ENCODE measurements around the gene TMEM120B.
A peak's percentile ranks its signal among the peaks of the same experiment; 100 is the strongest.
"Not testable (repeated sequence)": the region's sequence is repeated elsewhere in the genome, so short reads cannot be mapped to it uniquely, and the experiment has no call there.

Gene TMEM120B

GRCh38 chr12:121693155-121693687 lies 19.3 kb upstream of the TMEM120B start:
- Histone ChIP-seq H3K79me2 (ENCODE audit: low read length) (no peaks in the 10 kb centered on the region), H4K20me1 (ENCODE audit: insufficient read depth, low read length) (no peaks in the 10 kb centered on the region), H2AFZ (ENCODE audit: low read depth, low read length) (no peak overlapping the region), H3K9ac (ENCODE audit: low read length) (no peak overlapping the region), H3K36me3 (replicated peaks; ENCODE audit: low read depth, low read length) (no peaks in the 10 kb centered on the region), H3K4me2 (ENCODE audit: low read length) (no peak overlapping the region), H3K4me1 (ENCODE audit: low read length) (peaks cover 8% of the 10 kb centered on the region), H3K9me3 (ENCODE audit: insufficient read depth, low read length) (no peaks in the 10 kb centered on the region), H3K27ac (ENCODE audit: low read length) (no peak overlapping the region), H3K4me3 (ENCODE audit: low read length) (no peak overlapping the region), H3K27me3 (ENCODE audit: low read depth, low read length) (no peaks in the 10 kb centered on the region)
- TF ChIP-seq CTCF (IDR thresholded peaks at IDR 0.05; ENCODE audit: low read depth, low read length) (no peak), EZH2phosphoT487 (IDR thresholded peaks at IDR 0.05; ENCODE audit: low read depth) (no peak)

- peak overlapping the region; percentile 70; the same call in 1 of the 2 replicates for H2AFZ ChIP-seq (ENCODE audit: low read depth, low read length)
- H3K79me2 ChIP-seq (ENCODE audit: low read length), result no peaks in the 10 kb centered on the region
- H3K27ac ChIP-seq (ENCODE audit: low read length), result no peak overlapping the region
- peak; percentile 66 for TF ChIP-seq CTCF (IDR thresholded peaks at IDR 0.05; ENCODE audit: low read depth, low read length)
- no peak for TF ChIP-seq EZH2phosphoT487 (IDR thresholded peaks at IDR 0.05; ENCODE audit: low read depth)
- H3K4me3 ChIP-seq (ENCODE audit: low read length), result peak overlapping the region; percentile 24; the same call in 1 of the 2 replicates
- H3K9me3 ChIP-seq (ENCODE audit: insufficient read depth, low read length), result no peaks in the 10 kb centered on the region
- H3K36me3 ChIP-seq (replicated peaks; ENCODE audit: low read depth, low read length), result no peaks in the 10 kb centered on the region
- H3K9ac ChIP-seq (ENCODE audit: low read length), result no peak overlapping the region
- peak overlapping the region; percentile 49 for H3K4me2 ChIP-seq (ENCODE audit: low read length)
- H4K20me1 ChIP-seq (ENCODE audit: insufficient read depth, low read length), result no peaks in the 10 kb centered on the region
- no peaks in the 10 kb centered on the region for H3K4me1 ChIP-seq (ENCODE audit: low read length)
- H3K27me3 ChIP-seq (ENCODE audit: low read depth, low read length), result no peaks in the 10 kb centered on the region
These were observed 15.4 kb upstream of the TMEM120B start for GRCh38 chr12:121697093-121697698.

- H3K36me3 ChIP-seq (replicated peaks; ENCODE audit: low read depth, low read length); H3K4me3 ChIP-seq (ENCODE audit: low read length); H3K9ac ChIP-seq (ENCODE audit: low read length); H4K20me1 ChIP-seq (ENCODE audit: insufficient read depth, low read length); H3K4me2 ChIP-seq (ENCODE audit: low read length); H3K9me3 ChIP-seq (ENCODE audit: insufficient read depth, low read length); H3K27ac ChIP-seq (ENCODE audit: low read length); H3K4me1 ChIP-seq (ENCODE audit: low read length); H3K79me2 ChIP-seq (ENCODE audit: low read length); H3K27me3 ChIP-seq (ENCODE audit: low read depth, low read length); H2AFZ ChIP-seq (ENCODE audit: low read depth, low read length): not testable (repeated sequence)
These were observed 14.7 kb upstream of the TMEM120B start for GRCh38 chr12:121697861-121698260.

- no peak overlapping the region for H3K27ac ChIP-seq (ENCODE audit: low read length)
- no peaks in the 10 kb centered on the region for H3K27me3 ChIP-seq (ENCODE audit: low read depth, low read length)
- H3K36me3 ChIP-seq (replicated peaks; ENCODE audit: low read depth, low read length), result no peaks in the 10 kb centered on the region
- H3K79me2 ChIP-seq (ENCODE audit: low read length), result no peaks in the 10 kb centered on the region
- peaks cover 4% of the 10 kb centered on the region; the same call in 1 of the 2 replicates for H3K9me3 ChIP-seq (ENCODE audit: insufficient read depth, low read length)
- H3K9ac ChIP-seq (ENCODE audit: low read length), result no peak overlapping the region
- TF ChIP-seq EZH2phosphoT487 (IDR thresholded peaks at IDR 0.05; ENCODE audit: low read depth), result no peak
- no peak for TF ChIP-seq CTCF (IDR thresholded peaks at IDR 0.05; ENCODE audit: low read depth, low read length)
- no peak overlapping the region for H3K4me2 ChIP-seq (ENCODE audit: low read length)
- no peaks in the 10 kb centered on the region for H3K4me1 ChIP-seq (ENCODE audit: low read length)
- no peaks in the 10 kb centered on the region for H4K20me1 ChIP-seq (ENCODE audit: insufficient read depth, low read length)
- H2AFZ ChIP-seq (ENCODE audit: low read depth, low read length), result no peak overlapping the region
- H3K4me3 ChIP-seq (ENCODE audit: low read length), result no peak overlapping the region
These were observed 10.8 kb upstream of the TMEM120B start for GRCh38 chr12:121701667-121702277.

Data from OCI-LY3 (cell line).